ENCODE data around the gene TAP2. TPM values are rescaled to one million over a fixed set of nuclear protein-coding genes. Genes with fewer than 3 reads are reported as not detected.

The TAP2 gene
- total and polyA plus RNA-seq, 2 of the 13 experiments (the other 11 are each of a cell fraction or from before 2014, with no cell fraction given) = 10.3 to 17.6 TPM

DNA sequence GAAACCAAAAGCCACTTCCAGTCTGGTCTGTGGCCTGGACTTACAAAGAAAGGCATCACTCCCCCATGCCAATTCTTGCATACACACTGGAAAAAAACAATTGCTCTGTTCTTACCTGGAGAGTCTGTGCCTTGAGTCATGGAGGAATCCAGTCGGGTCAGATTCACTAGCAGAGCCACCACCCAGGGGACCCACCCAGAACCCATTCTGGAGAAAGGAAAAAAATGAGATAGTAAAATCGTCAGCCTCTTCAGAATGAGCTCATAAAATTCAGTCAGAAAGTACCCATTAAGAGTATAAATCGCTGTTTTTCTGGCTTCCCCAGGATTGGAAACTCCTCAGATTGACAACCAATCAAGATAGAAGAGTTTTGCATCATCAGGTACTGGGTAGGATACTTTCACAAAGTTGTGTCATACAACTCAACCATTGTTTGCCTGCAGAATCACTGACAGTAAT is 21.8 kb downstream of the TAP2 start, which contains the start of gene HLA-DOB (continued):
- TF ChIP-seq ZNF646 (CRISPR knock-in tag; IDR thresholded peaks at IDR 0.05) (no peak), ZNF382 (CRISPR knock-in tag; IDR thresholded peaks at IDR 0.05; ENCODE audit: borderline replicate concordance) (no peak), ISX (CRISPR knock-in tag; conservative IDR thresholded peaks at IDR 0.05) (no peak), ZBTB8A (CRISPR knock-in tag; IDR thresholded peaks at IDR 0.05; ENCODE audit: borderline replicate concordance, low read depth) (no peak), ATF1 (CRISPR knock-in tag; IDR thresholded peaks at IDR 0.05) (peak; percentile 51; the same call in 1 of the 2 replicates), ATAD3A (CRISPR knock-in tag; IDR thresholded peaks at IDR 0.05) (no peak), ZNF331 (CRISPR knock-in tag; IDR thresholded peaks at IDR 0.05) (no peak), SALL2 (CRISPR knock-in tag; IDR thresholded peaks at IDR 0.05) (no peak), SNRNP70 (IDR thresholded peaks at IDR 0.05; ENCODE audit: low read depth, low read length) (no peak), HMGA1 (CRISPR knock-in tag; conservative IDR thresholded peaks at IDR 0.05) (no peak), ZNF530 (CRISPR knock-in tag; IDR thresholded peaks at IDR 0.05; ENCODE audit: low read depth) (no peak), EP300 (IDR thresholded peaks at IDR 0.05; ENCODE audit: low read depth in 2 of 2, low read length in 2 of 2) (no peak), EP300 (CRISPR knock-in tag; IDR thresholded peaks at IDR 0.05; ENCODE audit: borderline replicate concordance) (no peak), NR2F6 (IDR thresholded peaks at IDR 0.05) (no peak), NR2F6 (CRISPR knock-in tag; IDR thresholded peaks at IDR 0.05) (no peak), RORA (CRISPR knock-in tag; IDR thresholded peaks at IDR 0.05) (no peak), ARNTL (CRISPR knock-in tag; IDR thresholded peaks at IDR 0.05) (no peak), ZBTB10 (CRISPR knock-in tag; IDR thresholded peaks at IDR 0.05; ENCODE audit: borderline replicate concordance) (no peak), EZH2 (conservative IDR thresholded peaks at IDR 0.05; ENCODE audit: low read depth, low read length) (no peak), SPEN (CRISPR knock-in tag; IDR thresholded peaks at IDR 0.05; ENCODE audit: low read depth) (no peak)
- TF ChIP-seq, protein P1, sequence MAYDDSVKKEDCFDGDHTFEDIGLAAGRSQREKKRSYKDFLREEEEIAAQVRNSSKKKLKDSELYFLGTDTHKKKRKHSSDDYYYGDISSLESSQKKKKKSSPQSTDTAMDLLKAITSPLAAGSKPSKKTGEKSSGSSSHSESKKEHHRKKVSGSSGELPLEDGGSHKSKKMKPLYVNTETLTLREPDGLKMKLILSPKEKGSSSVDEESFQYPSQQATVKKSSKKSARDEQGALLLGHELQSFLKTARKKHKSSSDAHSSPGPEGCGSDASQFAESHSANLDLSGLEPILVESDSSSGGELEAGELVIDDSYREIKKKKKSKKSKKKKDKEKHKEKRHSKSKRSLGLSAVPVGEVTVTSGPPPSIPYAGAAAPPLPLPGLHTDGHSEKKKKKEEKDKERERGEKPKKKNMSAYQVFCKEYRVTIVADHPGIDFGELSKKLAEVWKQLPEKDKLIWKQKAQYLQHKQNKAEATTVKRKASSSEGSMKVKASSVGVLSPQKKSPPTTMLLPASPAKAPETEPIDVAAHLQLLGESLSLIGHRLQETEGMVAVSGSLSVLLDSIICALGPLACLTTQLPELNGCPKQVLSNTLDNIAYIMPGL (CRISPR knock-in tag; IDR thresholded peaks at IDR 0.05; ENCODE audit: borderline replicate concordance in 1 of 2, low read depth in 1 of 2) = no peak
